Activated CD4-positive, alpha-beta T cell treated with anti-CD3 and anti-CD28 coated beads for 48 hours (primary cell): Measurements from ENCODE around the gene METTL6.
"Not testable (repeated sequence)": the region's sequence is repeated elsewhere in the genome, so short reads cannot be mapped to it uniquely, and the experiment has no call there.

Experiments used
- DNase-seq: peaks from one replicate; pipeline ENCODE4 v3.0.0-alpha.2; 2020

Gene METTL6, protein sequence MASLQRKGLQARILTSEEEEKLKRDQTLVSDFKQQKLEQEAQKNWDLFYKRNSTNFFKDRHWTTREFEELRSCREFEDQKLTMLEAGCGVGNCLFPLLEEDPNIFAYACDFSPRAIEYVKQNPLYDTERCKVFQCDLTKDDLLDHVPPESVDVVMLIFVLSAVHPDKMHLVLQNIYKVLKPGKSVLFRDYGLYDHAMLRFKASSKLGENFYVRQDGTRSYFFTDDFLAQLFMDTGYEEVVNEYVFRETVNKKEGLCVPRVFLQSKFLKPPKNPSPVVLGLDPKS

DNA sequence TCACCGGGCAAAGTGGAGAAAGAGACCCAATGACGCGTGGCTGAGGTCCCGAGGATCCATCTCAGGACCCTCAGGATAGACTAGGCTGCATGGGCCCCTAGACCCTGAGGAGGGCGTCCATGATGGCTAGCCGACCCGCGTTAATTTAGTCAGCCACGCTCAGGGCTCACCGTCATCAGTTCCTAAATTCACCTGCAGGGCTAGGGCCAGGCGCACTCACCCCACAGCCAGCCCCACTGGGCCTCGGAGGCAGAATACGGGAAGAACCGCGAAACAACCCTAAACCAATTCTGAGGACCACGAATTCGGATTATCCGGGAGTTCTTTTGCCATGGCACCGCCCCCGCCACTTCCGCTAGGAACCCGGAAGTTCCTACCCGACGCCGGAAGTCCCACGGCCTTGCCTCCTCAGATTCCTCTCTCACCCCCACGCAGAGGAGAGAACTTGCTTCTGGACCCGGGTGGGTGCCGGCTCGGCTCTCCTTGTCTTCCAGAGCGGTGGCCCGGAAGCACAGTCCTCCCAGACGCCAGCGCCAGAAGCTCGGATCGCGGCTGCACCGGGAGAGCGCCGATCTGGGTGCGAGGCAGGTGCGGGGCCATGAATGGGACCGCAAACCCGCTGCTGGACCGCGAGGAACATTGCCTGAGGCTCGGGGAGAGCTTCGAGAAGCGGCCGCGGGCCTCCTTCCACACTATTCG lies at the start of gene METTL6, which contains the start of gene EAF1:
Gene METTL6, minus strand, starts transcription at position 363 of the 699 bp plus-strand sequence. CDS start 1,033 bp downstream, outside the sequence.
Gene EAF1, plus strand, starts transcription at position 417 of the 699 bp plus-strand sequence. Its CDS starts 182 bp downstream, at position 599.
- peak; percentile 93 for DNase-seq

DNA sequence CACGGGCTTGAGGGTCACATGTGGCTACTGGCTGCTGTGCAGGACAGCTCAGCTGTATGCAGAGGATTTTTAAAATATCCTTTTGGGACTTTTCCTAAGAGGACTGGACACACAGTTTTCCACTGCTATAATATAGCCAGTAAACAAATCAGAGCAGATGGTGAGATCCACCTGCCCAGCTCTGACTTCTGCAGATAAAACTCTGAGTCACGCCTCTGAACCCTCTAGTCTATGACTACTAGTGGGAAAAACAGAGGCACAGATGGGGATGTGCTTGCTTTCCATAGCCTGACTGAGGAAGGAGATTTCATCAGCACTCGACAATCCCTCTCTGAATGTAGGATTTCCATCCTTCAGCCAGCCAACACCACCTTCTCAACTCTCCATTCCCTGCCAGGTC lies 49.0 kb upstream of the METTL6 start:
- DNase-seq: no peak

DNA sequence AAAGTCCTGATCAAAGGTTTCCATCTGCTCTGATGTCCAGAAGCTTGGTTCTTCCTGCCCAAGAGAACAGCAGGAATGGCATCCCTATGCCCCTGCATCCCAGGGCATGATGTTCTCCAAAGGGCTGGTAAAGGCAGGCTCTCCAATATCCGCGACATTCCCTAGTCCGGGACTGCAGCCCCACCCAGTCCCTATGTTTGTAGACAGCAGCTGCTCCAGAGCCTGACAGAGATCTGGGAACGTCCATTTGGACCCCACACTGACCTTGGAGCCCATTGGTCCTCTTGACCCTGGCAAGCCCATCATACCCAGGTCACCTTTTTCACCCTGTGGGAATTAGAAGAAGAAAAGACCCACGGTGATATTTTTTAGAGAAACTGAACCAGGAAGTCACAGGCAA lies 47.8 kb upstream of the METTL6 start:
- DNase-seq: no peak

DNA sequence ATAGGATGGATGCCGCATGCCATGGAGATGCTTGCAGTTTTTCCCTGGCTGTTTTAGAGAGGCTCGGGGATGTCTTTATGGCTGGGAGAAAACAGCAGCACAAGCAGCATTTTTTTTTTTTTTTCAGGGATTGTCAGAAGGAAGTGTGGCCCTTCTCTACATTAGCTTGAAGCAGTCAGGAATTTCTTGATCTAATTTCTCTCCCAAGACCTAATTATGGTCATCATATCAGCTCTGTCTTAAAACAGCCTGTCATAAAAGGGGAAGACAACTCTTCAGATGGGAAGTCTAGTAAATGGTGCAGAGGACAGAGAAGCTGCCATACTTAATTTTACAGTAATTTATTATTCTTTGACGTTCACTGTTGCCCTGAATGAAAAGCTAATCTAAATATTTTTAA lies 44.5 kb upstream of the METTL6 start:
- no peak for DNase-seq

DNA sequence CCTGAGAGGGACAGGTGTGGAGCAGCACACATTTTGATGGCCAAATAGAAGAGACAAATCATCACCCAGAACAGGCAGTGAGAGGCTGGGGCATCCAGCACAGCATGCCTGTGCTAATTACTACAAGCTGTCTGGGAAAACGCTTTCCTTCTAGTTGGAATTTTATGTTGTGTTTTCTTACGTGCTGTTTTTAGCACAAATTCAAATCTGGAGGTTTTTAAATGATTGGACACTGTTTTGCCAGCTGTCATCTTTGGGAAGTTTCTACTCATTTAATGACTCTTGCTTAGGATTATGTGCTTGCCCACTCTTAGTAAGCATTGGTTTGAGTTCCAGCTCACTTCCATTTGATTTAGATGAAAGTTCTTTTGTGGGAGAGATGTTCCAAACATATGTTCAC lies 43.5 kb upstream of the METTL6 start:
- DNase-seq: no peak

DNA sequence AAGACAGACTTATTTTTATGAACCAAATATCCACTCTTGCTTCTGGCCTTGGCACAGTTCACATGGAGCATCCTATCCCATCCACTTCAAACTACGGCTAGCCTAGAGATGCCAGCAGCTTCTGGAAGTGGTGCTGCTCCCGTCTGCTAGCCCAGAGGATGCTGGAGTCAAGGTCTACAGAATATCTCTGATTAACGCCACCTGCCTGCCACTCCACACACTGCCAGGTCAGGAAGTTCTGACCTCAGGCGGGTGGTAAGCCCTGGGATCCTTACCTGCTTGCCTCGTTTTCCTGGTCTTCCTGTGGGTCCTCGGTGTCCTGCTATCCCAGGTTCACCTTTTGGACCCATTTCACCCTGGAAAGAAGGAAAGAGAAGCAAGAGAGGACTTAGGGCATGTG lies 42.9 kb upstream of the METTL6 start:
- no peak for DNase-seq

DNA sequence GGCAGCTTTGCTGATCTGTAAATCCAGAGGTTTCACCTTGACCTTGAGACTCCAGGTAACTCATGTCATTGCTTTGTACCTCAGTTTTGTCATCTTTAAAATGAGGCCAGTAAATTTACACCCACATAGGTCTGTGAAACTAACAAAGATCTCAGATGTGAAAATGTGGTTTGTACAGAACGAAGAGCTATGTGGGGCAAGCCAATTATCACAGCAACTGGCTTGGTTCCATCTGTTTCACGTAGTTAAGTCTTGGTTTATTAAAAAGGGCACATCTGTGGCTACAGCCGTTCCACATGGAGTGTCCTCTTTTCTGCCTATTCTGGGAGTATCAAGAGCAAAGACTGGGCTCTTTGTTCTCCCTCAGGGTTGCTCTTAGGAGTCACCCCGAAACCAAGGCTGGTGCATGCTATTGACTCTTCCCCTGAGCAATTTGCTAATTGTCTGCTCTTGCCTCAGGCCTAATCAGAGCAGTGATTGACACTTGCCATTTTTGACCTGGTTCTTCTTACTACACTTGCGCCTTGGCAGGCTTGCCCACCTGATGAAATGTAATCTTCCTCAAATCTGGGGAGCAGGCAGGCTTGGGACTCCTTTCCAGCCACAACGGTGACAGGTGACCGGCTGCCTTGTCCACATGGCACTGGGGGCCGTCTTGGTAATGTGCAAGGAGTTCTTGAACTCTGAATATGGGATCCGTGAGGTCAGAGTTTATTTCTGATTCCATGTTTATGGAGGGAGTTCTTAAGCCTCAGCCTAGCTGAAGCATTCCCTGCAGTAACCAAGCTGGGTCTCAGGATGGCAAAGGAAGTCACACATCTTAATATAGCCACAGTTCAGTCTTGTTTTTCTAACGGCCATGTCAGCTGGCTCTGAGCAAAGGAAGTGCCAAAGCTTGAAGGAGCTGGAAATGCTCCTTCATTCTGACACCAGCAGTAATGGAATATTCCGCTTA lies 40.2 kb upstream of the METTL6 start:
- no peak for DNase-seq

DNA sequence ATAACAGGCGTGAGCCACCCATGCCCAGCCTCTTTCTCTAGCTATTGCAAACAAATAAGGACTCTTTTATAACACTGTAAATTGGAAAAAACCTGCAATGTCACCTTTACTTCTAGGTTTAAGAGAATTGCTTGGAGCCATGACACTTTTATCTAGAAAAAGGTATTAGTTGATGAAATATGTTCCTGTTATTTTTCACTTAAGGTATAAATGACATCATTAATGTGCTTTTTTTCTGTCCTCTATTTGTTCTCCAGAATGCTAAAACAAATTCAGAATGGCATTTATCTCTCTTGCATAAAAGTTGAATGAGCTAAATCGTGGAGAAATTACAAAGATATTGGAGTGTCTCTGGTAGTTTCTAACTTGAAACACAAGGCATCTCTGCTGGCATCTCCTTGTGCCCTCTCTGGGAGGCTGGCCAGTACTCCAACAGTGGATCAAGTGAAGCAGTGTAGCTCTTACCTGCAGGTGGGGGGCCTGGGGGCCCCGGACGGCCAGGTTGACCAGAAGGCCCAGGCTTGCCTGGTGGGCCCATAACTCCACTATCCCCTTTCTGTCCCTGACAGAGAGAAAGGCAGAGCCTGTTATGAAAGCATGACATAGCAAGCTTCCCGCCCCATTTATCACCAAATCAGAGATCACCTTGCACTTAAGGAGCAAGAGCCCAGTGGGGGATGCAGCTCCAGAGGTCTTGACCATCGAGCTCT lies 38.7 kb upstream of the METTL6 start:
- no peak for DNase-seq

DNA sequence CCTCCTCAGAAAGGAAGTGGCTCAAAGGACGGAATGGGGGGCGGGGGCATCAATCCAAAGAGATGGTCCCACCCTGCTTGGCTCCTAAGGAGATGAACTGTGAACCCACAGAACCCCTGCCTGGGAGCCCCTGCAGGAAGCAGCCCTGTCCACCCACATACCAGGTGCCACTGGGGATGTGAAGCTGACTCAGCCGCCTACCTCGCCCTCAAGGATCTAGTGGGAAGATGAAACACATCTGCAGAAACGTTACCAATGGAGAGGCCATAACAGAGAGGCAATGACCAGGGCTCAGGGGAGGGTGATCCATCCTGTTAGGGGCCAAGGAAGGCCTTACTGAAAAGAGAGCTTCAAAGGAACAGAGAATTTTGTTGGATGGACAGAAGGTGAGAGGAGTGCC lies 35.1 kb upstream of the METTL6 start:
- DNase-seq: peak; percentile 32

DNA sequence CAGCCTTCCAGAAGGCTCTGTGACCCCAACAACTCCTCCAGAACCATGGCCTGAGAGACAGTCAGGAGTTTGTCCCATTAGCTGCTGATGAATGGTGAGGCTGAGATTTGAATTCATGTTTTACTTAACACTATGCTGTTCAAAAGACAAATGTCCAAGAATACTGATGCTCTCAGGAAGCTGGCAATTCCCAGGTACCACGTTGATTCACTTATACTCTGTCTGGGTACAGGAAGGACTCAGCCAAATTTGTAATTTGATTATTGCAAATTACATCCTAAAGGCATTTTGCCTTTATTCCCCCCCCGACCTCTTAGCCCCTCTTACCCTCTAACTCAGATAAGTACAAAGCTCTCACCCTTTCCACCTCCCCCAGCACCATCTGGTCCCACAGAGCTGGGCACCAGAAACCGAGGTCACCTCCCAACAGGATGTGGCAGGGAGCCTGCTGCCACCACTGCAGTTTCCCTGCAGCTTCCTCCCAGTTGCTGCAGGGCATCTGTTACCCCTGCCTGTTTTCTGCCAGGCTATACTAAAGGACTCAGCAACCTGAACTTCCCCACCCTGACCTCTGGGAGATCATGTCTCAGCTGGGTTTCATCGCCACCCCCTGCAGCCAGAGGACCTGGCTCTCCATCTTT lies 33.7 kb upstream of the METTL6 start:
- no peak for DNase-seq

DNA sequence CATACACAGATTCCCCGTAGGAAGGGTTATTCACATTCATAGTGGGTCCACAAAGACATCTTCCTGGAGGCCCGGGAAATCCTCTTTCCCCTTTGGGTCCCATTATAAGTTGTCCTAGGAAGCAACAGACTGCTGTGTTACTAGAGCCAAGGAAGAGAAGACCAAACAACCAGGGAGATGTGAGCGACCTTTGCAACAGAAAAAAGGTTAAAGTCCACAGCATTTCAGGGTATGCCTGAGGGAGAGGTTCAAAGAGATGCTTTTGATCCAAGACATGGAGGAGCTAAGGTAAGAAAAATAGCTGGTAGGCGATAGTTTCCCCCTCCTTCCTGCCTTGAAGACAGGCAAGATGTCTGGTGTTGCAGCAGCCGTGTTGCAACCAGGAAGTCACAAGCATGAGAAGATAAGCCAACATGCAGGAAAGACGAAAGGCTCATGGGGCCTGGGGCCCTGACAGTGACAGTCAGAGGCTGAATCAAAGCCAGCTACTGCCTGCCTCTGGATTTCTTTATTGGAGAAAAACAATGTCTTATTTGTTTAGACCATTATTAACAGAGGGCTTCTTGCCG lies 31.0 kb upstream of the METTL6 start:
- no peak for DNase-seq

DNA sequence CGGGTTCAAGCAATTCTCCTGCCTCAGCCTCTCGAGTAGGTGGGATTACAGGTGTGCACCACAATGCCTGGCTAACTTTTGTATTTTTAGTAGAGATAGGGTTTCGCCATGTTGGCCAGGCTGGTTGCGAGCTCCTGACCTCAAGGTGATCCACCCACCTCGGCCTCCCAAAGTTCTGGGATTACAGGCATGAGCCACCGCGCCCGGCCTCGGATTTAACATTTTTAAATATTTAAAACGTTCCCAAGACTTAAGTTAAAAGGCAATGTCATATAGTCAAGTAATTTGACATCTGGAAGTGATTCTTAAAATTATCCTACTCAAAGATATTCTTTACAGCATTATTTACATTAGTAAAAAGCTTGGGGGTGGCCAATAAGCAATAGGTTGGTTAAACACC lies 29.6 kb upstream of the METTL6 start:
- not testable (repeated sequence) for DNase-seq

DNA sequence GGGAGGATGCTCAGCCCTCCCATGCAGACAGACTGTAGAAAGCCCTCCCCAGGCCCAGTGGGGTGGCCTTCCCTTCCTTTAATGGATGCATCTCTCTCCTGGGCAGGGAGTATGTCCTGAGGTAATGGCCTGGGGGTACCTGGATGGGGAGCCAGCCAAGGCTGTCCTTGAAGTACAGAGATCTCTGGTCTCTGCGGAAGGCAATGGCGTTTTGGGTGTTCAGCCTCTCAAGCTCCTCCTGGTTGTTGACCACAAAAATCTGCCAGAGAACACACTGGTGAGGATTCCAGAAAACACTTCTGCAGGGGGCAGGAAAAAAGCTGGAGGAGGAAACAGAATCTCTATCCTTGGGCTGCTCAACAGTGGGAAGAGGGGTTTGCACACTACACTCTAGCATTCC lies 29.0 kb upstream of the METTL6 start:
- no peak for DNase-seq

DNA sequence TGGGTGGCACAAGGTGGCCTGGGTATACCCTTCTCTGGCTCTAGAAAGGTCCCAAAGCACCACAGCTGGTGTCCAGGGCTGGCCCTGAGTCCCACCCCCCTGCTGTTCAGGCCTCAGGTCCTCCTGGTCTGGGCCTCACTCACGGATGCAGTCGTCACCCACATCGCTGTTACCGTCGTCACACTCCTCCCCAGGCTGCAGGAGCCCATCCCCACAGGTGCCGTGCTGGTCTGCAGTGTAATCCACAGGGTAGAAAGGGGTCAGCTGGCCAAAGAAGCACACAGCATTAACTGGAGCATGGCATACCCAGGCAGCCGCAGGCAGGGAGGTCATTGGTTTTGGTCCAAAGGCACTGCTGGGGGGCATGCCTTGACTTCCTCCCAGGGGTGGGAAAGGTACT lies 28.4 kb upstream of the METTL6 start:
- DNase-seq: no peak

DNA sequence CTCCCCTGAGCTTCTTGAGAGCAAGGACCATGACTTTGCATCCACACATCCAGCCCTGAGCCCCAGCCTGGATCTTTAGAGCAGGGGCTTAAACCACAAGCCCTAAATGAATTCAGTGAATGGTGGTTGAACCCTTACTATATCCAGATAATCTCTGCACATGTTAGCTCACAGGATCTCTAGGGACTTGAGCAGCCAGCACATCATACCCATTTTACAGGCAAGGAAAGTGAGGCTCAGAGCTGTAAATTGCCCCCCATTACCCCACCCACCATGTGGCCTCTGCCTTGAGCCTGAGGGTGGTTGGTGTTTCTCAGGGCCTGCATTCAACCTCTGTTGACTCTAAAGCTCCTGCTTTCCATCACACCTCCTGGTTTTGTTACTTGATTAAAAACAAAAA lies 27.6 kb upstream of the METTL6 start:
- DNase-seq: no peak

DNA sequence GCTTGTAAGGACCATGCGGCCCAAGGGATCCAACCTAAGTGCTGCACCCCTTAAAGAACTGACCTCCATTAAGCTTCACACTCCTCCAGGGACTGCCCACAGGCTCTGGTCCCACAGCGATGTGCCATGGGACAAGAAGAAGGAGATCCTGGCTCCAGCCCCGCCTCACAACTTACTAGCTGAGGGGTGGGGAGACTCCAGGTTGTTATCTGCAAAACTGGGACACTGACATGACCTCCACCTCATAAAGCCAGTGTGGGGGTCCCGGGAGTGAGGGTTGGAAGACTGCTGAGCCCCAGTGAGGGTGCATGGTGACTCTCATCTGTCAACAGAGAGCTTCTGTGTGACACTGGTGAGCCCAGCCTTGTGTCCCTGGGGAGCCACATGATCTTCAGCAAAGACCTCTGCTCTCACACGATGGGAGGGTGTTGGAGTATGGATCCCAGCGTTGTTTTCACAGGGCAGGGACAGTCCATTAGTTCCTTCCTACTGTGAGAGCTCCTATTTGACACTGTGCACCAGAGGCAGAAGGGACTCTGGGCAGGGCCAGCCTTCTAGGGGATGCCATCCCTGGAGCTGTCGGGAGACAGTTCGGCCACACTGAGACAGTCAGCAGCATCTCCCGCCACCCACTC lies 26.8 kb upstream of the METTL6 start:
- no peak for DNase-seq

DNA sequence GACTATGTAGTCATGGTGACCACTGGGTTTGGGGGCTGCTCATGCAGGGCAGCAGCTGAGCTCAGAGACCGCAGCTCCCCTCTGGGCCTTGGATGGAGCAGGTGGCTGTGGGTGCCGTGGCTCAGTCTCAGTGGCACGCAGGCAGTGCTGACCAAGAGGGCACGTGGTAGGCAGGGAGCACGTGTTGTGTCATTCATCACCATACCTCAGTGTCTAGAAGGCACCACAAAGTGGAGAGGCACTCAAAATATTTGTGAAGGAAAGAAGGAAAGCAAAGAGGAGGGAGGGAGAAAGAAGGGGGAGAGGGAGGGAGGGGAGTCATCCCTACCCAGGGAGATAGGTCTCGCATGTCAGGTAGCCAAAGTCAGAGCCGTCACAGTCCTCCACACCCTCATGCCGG lies 26.2 kb upstream of the METTL6 start:
- no peak for DNase-seq

DNA sequence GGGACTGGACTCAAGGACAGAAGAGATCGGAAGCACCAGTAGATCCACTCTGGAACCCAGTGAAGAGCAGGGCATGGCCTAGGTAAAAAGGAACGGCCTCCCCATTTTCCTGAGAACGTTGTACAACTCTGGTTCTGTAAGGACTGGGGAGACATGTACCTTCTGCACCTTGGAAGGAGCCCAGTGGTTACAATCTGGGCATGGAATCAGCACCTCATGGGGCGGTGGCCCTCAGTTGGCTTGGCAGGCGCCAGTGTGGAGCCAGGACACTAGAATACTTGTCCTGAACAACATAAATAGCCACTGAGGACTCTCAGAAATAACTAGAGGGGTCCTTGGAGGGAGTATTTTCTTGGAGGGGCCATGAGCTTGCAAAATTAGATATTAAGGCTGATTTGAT lies 25.6 kb upstream of the METTL6 start:
- DNase-seq: no peak

DNA sequence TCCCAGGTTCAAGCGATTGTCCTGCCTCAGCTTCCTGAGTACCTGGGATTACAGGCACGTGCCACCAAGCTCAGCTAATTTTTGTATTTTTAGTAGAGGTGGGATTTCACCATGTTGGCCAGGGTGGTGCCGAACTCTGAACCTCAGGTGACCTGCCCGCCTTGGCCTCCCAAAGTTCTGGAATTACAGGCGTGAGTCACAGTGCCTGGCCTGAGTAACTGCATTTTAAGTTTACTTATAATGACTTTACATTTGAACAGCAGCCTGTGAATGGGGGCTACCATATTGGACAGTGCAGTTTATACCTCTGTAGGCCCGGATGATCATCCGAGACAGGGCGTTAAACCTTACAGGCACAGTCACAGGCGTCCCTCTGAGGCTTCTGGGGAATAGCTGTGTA lies 24.8 kb upstream of the METTL6 start:
- no peak for DNase-seq

DNA sequence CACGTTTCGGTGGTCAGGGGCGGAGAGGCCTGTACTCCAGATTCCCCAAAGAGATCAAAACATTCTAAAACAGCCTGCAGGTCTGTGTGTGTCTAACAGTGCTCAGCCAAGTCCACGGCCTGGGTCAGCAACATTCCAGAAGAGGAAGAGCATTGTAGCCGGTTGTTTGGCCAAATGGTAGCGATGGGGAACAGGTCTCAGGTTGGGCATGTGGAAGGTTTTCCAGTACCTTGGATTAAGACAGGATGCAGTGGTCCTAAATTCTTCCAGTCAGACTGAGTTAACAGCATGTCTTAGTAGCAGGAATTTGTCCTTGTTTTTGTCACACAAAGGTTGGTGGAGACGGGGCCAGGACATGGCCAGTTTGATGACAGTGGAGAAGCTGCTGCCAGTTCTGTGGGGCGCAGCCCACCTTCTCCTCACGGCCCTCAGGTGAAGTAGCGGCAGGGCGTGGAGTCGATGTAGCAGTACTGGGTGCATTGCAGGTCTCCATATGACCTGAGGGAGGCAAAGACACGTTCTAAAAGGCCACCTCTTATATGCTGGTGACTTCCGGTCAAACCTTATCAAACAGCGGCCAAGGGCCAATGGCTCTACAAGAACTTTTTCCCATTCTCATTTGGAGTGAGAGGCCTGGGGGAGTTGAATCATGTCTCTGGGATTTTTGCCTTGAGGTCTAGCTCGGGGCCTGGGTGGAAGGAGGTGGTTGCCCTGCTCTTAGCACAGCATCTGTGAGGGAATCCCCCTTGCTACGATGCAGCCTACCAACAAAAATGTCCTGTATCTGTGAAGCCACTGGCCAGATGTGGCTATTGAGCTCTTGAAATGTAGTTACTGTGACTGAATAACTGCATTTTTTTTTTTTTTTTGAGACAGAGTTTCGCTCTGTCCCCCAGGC lies 24.1 kb upstream of the METTL6 start:
- DNase-seq: no peak
